Stimulated activated CD8-positive, alpha-beta memory T cell treated with anti-CD3 and anti-CD28 coated beads, Interleukin-7, amount 100 ng/mL, for 4 hours (primary cell): ENCODE results near the gene ERFE.

ENCODE experiments used
- DNase-seq, 2 donors: peaks; one replicate each; pipeline ENCODE4 v3.0.0-alpha.2; 2020; ENCODE audit warnings: low read depth in 2 of 2

The ERFE gene

GRCh38 chr2:238139196-238140039 is 19.4 kb upstream of the ERFE start:
- DNase-seq = no peak

- DNase-seq = no peak
Measured at GRCh38 chr2:238140040-238140439, 18.7 kb upstream of the ERFE start.

DNA sequence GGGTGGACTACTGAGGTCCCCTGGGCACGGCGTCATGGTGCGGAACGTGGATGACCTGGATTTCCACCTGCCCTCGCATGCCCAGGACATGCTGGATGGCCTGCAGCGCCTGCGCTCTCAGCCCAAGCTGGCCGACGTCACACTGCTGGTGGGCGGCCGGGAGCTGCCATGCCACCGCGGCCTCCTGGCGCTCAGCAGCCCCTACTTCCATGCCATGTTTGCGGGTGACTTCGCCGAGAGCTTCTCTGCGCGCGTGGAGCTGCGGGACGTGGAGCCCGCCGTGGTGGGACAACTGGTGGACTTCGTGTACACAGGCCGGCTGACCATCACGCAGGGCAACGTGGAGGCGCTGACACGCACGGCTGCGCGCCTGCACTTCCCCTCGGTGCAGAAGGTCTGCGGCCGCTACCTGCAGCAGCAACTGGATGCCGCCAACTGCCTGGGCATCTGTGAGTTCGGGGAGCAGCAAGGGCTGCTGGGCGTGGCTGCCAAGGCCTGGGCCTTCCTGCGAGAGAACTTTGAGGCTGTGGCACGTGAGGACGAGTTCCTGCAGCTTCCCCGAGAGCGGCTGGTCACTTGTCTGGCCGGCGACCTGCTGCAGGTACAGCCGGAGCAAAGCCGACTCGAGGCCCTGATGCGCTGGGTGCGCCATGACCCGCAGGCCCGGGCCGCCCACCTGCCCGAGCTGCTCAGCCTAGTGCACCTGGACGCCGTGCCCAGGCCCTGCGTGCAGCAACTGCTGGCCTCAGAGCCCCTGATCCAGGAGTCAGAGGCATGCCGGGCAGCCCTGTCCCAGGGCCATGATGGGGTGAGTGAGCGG is 17.8 kb upstream of the ERFE start:
- no peak for DNase-seq

DNA sequence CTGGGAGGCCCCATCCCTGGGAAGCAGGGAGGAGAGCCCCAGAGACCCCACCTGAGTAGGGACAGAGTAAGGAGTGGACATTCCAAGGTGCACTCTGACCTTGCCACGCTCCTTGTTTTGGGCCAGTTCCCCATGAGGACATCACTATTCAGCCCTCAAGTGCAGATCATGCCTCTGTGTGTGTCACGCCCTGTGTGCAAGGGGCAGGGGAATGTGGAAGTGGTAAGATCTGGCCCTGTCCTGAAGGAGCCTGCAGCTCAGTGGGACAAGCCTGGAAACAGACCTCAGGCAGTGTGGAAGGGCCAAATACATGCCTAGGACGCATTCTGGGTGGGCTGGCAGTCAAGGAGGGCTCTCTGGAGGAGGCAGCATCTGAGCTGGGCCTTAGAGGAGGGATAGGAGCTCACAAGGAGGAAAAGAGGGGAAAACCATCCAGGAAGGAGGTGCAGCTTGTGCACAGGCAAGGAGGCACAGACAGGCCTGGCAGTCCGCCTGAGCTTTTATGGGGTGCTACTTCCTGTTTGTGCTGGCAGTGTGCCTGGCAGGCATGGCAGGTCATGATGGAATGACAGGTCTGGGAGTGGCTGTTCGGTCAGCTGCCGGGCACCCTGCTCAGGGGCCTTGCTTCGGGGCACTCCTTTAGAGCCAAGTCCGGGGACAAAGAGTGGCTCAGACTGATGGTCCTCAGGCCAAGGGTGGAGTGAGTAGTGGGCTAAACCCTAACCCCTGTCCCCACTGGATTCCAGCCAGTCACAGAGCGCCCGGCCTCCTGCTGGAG is 17.0 kb upstream of the ERFE start:
- DNase-seq = no peak

DNA sequence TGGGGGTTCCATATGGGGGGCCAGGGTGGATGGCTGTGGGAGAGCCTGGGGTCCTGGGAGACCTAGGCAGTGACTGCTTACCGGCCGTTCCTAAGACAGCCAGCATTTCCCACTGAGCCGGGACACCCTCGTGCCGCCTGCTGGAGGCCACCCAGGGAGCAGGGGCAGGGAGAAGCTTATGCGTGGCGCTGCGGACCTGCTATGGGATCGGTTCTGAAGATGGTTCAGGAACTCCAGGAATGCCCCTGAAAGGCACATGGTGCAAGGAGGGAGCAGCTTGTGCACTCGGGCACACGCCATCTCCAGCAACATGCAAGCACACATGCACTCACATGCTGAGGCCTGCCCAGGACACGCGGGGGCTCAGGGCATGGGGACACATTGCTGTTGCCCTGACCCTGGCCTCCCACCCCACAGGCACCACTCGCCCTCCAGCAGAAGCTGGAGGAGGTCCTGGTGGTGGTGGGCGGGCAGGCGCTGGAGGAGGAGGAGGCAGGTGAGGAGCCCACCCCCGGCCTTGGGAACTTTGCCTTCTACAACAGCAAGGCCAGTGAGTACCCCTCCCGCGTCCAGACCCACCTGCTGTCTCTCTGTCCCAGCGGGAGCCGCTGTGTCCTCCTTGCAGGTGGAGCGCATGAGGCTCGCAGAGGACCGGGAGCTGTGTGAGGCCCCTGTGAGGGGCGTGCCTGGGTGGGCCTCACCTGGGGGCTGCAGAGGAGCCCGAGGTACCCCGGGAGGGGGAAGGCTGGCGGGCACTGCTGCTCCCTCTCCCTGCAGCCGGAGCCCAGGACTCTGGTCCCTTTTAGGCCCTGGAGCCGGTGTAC is 16.2 kb upstream of the ERFE start:
- no peak for DNase-seq

GRCh38 chr2:238143239-238143951 is 15.4 kb upstream of the ERFE start:
- DNase-seq = no peak

GRCh38 chr2:238144262-238144661 is 14.5 kb upstream of the ERFE start:
- DNase-seq = no peak

DNA sequence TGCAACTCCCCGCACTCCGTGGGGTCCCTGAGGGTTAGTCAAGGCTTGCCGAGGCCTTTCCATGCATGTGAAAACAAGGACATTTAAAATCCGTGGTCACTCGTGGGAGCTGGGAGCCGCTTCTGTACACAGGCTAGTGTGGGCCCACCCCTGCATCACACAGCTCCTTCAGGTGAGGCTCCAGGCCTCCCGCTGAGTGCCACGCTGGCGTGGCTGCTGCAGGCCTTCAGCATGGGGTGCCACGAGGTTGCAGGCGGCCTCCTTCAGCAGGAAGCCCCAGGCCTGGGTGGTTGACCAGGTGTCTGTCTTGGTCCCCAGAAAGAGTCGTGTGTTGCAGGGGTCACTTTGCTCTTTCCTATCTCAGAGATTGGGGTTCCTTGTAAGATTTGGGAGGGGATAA is 13.7 kb upstream of the ERFE start:
- DNase-seq = no peak

DNA sequence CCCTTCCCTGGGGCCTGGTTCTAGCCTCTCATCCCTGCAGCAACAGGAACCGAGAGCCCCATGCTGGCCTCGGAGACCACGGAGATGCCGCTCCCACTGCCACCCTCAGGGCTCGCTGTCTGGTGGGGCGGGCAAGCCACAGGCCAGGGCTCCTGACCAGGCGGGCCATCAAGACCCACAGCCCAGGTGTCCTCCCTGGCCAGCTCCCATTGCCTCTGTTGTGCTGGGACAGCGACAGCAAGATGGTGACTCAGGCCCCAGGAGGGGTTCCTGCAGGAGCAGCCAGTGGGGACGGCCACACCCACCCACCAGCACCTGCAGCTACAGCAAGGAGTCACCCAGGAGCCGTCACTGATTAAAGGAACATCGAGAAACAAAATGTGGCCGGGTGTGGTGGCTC is 12.9 kb upstream of the ERFE start:
- DNase-seq = no peak

- no peak for DNase-seq
Measured at GRCh38 chr2:238146884-238147544, 11.8 kb upstream of the ERFE start.

DNA sequence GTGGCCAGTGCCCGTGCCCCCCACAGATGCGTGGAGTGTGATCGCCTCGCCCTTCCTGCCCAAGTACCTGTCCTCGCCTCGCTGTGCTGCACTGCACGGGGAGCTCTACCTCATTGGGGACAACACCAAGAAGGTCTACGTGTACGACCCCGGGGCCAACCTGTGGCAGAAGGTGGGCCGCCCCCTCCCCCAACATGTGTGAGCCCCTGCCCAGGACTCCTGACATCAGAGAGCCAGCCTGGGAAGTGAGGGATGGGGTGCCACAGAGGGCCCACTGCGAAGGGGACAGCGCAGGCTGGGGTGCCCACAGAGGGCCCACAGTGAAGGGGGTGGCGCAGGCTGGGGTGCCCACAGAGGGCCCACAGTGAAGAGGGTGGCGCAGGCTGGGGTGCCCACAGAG is 9.8 kb upstream of the ERFE start:
- no peak for DNase-seq

GRCh38 chr2:238149841-238150572 is 8.8 kb upstream of the ERFE start:
- no peak for DNase-seq

DNA sequence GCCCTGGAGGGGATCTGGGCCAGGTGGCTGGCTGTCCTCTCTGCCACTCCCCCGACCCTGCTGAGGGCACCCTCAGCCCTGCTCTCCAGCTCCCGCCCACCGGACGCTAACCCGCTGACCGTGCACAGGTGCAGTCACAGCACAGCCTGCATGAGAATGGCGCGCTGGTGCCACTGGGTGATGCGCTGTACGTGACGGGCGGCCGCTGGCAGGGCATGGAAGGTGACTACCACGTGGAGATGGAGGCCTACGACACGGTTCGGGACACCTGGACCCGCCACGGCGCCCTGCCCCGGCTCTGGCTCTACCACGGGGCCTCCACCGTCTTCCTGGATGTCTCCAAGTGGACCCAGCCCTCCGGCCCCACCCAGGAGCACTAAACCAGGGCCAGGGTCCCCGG is 8.1 kb upstream of the ERFE start:
- DNase-seq = no peak

- DNase-seq = no peak
Measured at GRCh38 chr2:238151205-238151604, 7.6 kb upstream of the ERFE start.

- DNase-seq = no peak
Measured at GRCh38 chr2:238151628-238152235, 7.0 kb upstream of the ERFE start.

DNA sequence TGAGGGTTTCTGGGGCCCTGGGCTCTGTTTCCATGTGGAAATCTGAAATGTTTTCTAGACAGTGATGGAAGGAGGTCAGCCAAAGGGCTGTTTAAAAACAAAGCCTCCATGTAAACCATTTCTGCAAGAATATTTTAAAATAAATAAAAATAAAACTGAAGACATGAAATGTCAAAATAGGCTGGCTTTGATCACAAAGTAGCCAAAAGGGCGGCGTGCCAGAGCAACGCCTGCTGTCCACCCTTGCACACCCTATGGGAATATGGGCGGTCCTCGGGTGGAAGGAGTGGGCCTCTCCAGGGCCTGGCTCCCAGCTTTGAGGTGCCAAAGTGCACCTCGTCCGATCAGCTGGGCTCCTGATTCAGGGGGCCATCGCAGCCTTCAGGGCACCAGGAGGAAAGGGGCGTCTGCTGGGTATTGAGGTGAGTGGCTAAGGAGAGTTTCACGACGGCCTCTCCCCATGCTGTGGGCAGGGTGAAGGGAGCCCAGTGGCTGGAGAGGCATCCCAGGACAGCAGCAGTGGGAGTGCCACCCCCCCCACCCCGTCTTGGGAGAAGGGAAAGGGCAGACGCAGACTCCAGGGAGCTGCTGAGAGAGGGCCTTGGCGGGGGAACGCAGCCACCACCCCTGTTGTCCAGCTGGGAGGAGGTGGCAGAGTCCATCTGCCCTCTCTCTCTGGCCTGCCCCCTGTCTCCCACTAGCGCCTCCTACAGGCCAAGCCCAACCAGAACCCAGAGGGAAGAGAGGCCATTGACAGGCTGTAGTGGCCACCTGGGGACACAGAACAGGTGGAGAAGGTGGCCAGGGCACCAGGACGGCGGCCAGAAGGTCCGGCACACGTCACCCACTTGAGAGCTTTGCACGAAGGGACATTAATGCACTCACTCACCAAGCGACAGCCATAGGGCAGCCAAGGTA is 5.7 kb upstream of the ERFE start:
- DNase-seq = no peak

GRCh38 chr2:238154570-238154969 is 4.2 kb upstream of the ERFE start:
- no peak for DNase-seq
